ENCODE results near the gene CSTPP1. TPM values are rescaled to one million over a fixed set of nuclear protein-coding genes. Genes with fewer than 3 reads are reported as not detected.

CSTPP1 gene
- total RNA-seq, 4 donors from 2014 or later = 47.5 to 87.6 (median 57.7) TPM

DNA sequence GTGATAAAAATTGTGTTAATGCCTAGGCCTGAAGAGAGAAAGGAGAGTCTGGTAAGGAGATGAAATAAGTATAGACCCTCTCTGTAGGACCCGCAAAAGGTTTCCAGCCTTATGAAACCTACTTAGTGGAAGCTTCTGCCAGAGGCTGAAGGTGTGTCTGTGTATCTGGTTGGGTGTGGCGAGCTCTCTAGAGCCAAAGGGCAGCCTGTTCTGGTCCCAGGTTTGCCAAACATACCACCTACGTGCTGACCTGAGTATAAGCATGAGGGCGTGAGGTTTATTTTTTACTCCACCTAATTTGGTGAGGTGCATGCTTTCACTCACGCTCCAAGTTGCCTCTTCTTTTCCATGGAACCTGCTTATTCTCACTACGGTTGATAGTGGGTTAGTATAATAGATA lies 5.6 kb downstream of the CSTPP1 start:
- intact Hi-C loops (cut with DNase I; ENCODE audit: low total_unique reads) = no loop called here
- no peak overlapping the region for H3K4me3 ChIP-seq (ENCODE audit: low read depth, poor library complexity, severe bottlenecking)
- no peak for DNase-seq (ENCODE audit: low spot score in 2 of 2)
- WGBS, 2 donors = 58 to 68% methylated on average over 6 of the region's 6 CpGs
- TF ChIP-seq CTCF (IDR thresholded peaks at IDR 0.05) = no peak
- TF ChIP-seq POLR2A (IDR thresholded peaks at IDR 0.05) = no peak

DNA sequence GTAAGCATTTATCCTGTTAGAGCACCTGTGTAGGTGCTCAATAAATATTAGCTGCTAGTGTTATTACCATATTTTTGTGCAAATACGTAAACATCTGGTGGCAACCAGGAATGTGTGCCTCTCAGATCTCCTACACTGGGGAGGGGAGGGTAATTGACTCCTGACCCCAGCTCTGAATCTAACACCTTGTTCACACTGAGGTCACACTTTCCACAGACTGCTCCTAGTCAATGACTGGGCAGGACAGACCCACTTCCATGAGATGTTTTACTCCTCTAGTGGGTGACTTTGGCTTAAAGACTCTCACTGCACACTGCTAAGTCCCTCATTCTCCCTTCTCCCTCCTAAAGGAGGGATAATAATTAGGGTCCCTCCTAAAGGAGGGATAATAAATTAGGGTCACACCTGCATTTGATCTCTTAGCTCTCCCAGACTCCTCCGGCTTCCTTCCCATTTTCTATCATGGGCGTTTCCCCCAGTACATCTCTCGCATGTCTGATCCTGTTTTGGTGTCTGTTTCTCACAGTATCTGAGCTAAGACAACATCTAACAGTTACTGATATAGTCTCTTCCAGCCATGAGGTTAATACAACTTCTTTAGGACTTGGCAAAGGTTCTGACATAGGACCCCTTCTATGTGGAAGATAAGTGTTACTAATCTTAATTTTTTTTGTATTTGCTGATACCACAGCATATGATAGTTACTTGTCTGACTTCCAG lies 8.0 kb downstream of the CSTPP1 start:
- no peak for TF ChIP-seq CTCF (IDR thresholded peaks at IDR 0.05)
- TF ChIP-seq POLR2A (IDR thresholded peaks at IDR 0.05) = no peak
- 59 to 63% methylated on average over 4 of the region's 4 CpGs for WGBS, 2 donors
- intact Hi-C loops (cut with DNase I; ENCODE audit: low total_unique reads) = no loop called here

GRCh38 chr11:46947399-46948077 lies 11.0 kb downstream of the CSTPP1 start:
- 49 to 66% methylated on average over 3 of the region's 3 CpGs for WGBS, 2 donors
- no peak overlapping the region for H3K4me3 ChIP-seq (ENCODE audit: low read depth, poor library complexity, severe bottlenecking)
- intact Hi-C loops (cut with DNase I; ENCODE audit: low total_unique reads) = no loop called here
- DNase-seq (ENCODE audit: low spot score in 2 of 2) = no peak
- TF ChIP-seq POLR2A (IDR thresholded peaks at IDR 0.05) (no peak), CTCF (IDR thresholded peaks at IDR 0.05) (no peak)

More for the DNA sequence above, 8.0 kb downstream of the CSTPP1 start:
- no peak overlapping the region for H3K4me3 ChIP-seq (ENCODE audit: low read depth, poor library complexity, severe bottlenecking)
- DNase-seq (ENCODE audit: low spot score in 2 of 2) = no peak

DNA sequence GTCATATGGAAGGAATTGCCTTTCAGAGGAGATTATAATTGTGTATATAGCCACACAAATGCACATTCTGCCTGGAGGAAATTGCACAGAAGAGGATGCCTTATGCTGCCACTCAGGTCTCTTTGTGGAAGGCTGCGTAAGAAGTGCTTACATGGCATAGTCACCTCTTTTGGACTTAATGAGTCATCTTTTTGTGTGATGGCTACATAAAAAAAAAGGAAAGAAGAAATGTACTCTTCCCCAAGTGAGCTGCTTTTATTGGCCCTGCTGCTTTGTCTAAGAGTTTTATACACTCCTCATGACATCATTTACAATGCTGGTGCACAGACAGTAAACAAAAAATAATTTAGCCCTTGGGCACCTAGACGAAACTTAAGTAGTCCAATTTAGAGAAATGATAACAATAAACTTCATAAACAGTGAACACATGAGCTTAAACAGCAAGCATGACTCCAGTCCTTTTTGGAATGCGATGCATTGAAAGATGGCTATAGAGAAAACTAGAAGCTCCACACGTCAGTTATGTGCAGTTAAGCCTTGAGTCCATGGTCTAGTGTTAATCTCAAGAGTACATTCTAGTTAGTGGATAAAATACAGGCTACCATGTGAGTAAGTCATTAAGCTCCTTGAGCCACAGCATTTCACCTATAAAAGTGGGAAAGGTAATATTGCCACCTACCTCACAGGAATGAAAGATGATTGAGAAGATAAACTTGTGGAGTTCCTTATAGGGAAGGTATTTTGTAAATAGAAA lies 12.0 kb downstream of the CSTPP1 start:
- no peak for TF ChIP-seq CTCF (IDR thresholded peaks at IDR 0.05)
- TF ChIP-seq POLR2A (IDR thresholded peaks at IDR 0.05) = no peak
- no peak for DNase-seq (ENCODE audit: low spot score in 2 of 2)
- H3K4me3 ChIP-seq (ENCODE audit: low read depth, poor library complexity, severe bottlenecking) = no peak overlapping the region
- 66 to 68% methylated on average over 4 of the region's 4 CpGs for WGBS, 2 donors
- intact Hi-C loops (cut with DNase I; ENCODE audit: low total_unique reads) = no loop called here

GRCh38 chr11:46949297-46949696 lies 12.7 kb downstream of the CSTPP1 start:
- no peak for DNase-seq (ENCODE audit: low spot score in 2 of 2)
- intact Hi-C loops (cut with DNase I; ENCODE audit: low total_unique reads) = no loop called here
- 94% methylated on average over 1 of the region's 1 CpG for WGBS, 2 donors
- H3K4me3 ChIP-seq (ENCODE audit: low read depth, poor library complexity, severe bottlenecking) = no peak overlapping the region
- TF ChIP-seq POLR2A (IDR thresholded peaks at IDR 0.05) (no peak), CTCF (IDR thresholded peaks at IDR 0.05) (no peak)

Measured in lower leg skin (tissue), 4 donors.